Neuronal stem cell (in vitro differentiated cells): ENCODE measurements around the gene LCP1.

Experiments used
- DNase-seq: peaks from one replicate; pipeline ENCODE4 v3.0.0-alpha.2; 2013; ENCODE audit warnings: low spot score
- H2AFZ ChIP-seq: one replicate; pipeline ENCODE4 v1.6.1; 2013; ENCODE audit warnings: mild to moderate bottlenecking, low read length, inconsistent platforms
- H2AK5ac ChIP-seq: 2 replicates; pipeline ENCODE4 v1.6.1; 2013; ENCODE audit warnings: low read depth, mild to moderate bottlenecking, inconsistent platforms, low read length, moderate library complexity, mixed read lengths
- H2BK120ac ChIP-seq: 2 replicates; pipeline ENCODE4 v1.6.1; 2013; ENCODE audit warnings: low read depth, mild to moderate bottlenecking, inconsistent platforms, low read length, moderate library complexity, mixed read lengths
- H2BK12ac ChIP-seq: one replicate; pipeline ENCODE4 v1.6.1; 2013; ENCODE audit warnings: low read length, inconsistent platforms
- H2BK15ac ChIP-seq: 2 replicates; pipeline ENCODE4 v1.6.1; 2013; ENCODE audit warnings: mild to moderate bottlenecking, low read length, inconsistent platforms, mixed read lengths
- H2BK5ac ChIP-seq: one replicate; pipeline ENCODE4 v1.6.1; 2013; ENCODE audit warnings: inconsistent platforms, mild to moderate bottlenecking, low read length, moderate library complexity
- H3K14ac ChIP-seq: one replicate; pipeline ENCODE4 v1.6.1; 2013; ENCODE audit warnings: low read length, inconsistent platforms
- H3K18ac ChIP-seq: 2 replicates; pipeline ENCODE4 v1.6.1; 2013; ENCODE audit warnings: low read length, inconsistent platforms
- H3K23ac ChIP-seq: 2 replicates; pipeline ENCODE4 v1.6.1; 2013; ENCODE audit warnings: low read depth, mild to moderate bottlenecking, mixed read lengths, low read length, inconsistent platforms; ENCODE audit not compliant: poor library complexity
- H3K27ac ChIP-seq: replicated peaks from 3 replicates; pipeline ENCODE4 v1.5.1; 2013; ENCODE audit warnings: low read length, inconsistent platforms
- H3K27me3 ChIP-seq, 3 experiments: 2 replicates each; pipeline ENCODE4 v1.6.1; 2013; ENCODE audit warnings: low read length in 3 of 3, mild to moderate bottlenecking in 2 of 3, inconsistent platforms in 1 of 3, low read depth in 1 of 3, mixed read lengths in 1 of 3, moderate library complexity in 1 of 3; ENCODE audit not compliant: control insufficient read depth in 3 of 3, insufficient read depth in 3 of 3
- H3K36me3 ChIP-seq, 2 donors: replicated peaks in 1 of 2; 2 replicates each; pipeline ENCODE4 v1.6.1; 2013; ENCODE audit warnings: low read length in 2 of 2; ENCODE audit not compliant: control insufficient read depth in 2 of 2, insufficient read depth in 2 of 2
- H3K4ac ChIP-seq: 2 replicates; pipeline ENCODE4 v1.6.1; 2013; ENCODE audit warnings: inconsistent platforms, mild to moderate bottlenecking, low read length, moderate library complexity
- H3K4me1 ChIP-seq, 2 donors: 1 replicate in 1 of 2; 2 replicates in 1 of 2; pipeline ENCODE4 v1.6.1; 2013; ENCODE audit warnings: low read length in 2 of 2, low read depth in 1 of 2; ENCODE audit not compliant: control insufficient read depth in 2 of 2, insufficient read depth in 1 of 2
- H3K4me2 ChIP-seq: one replicate; pipeline ENCODE4 v1.6.1; 2013; ENCODE audit warnings: mild to moderate bottlenecking, low read length, inconsistent platforms; ENCODE audit not compliant: insufficient read depth, poor library complexity, severe bottlenecking
- H3K4me3 ChIP-seq, 2 donors: 2 replicates each; pipeline ENCODE4 v1.5.1; 2013; ENCODE audit warnings: low read length in 2 of 2, mild to moderate bottlenecking in 2 of 2, inconsistent platforms in 1 of 2, moderate library complexity in 1 of 2
- H3K79me1 ChIP-seq: one replicate; pipeline ENCODE4 v1.6.1; 2013; ENCODE audit warnings: low read depth, mild to moderate bottlenecking, inconsistent platforms, low read length, moderate library complexity
- H3K9ac ChIP-seq: one replicate; pipeline ENCODE4 v1.6.1; 2013; ENCODE audit warnings: mild to moderate bottlenecking, low read depth, low read length, inconsistent platforms; ENCODE audit not compliant: poor library complexity
- H3K9me3 ChIP-seq, 2 donors: replicated peaks in 1 of 2; 2 replicates each; pipeline versions ENCODE3 to v1.6.1; 2013; ENCODE audit warnings: low read length in 2 of 2, mild to moderate bottlenecking in 2 of 2, inconsistent platforms in 1 of 2, low read depth in 1 of 2, mixed read lengths in 1 of 2, moderate library complexity in 1 of 2; ENCODE audit not compliant: control insufficient read depth in 2 of 2, insufficient read depth in 1 of 2
- H4K8ac ChIP-seq: one replicate; pipeline ENCODE4 v1.6.1; 2013; ENCODE audit warnings: low read depth, mild to moderate bottlenecking, inconsistent platforms, low read length, moderate library complexity
- H4K91ac ChIP-seq: one replicate; pipeline ENCODE4 v1.6.1; 2013; ENCODE audit warnings: low read length, low read depth, mild to moderate bottlenecking, inconsistent platforms; ENCODE audit not compliant: poor library complexity
- WGBS, 2 donors: extraction: QIAGEN DNeasy Blood & Tissue Kit; methylation state at CpG; one replicate each; pipeline ENCODE4 v1.1.7; 2013; ENCODE audit warnings: missing lambda C conversion rate in 2 of 2, mixed read lengths in 1 of 2; ENCODE audit not compliant: insufficient read length in 2 of 2, insufficient replicate concordance in 1 of 2; ENCODE audit errors: extremely low coverage in 2 of 2; 5-methylcytosine and 5-hydroxymethylcytosine counted together

Gene LCP1

GRCh38 chr13:46178143-46178542 is 3.8 kb downstream of the LCP1 start:
- no peaks in the 10 kb centered on the region for H3K27me3 ChIP-seq
- H3K14ac ChIP-seq, result no peak overlapping the region
- no peak overlapping the region for H3K27ac ChIP-seq
- H2BK5ac ChIP-seq, result no peak overlapping the region
- no CpG with 5 or more reads among the region's 5 CpGs for WGBS, 2 donors
- H3K23ac ChIP-seq, result no peak overlapping the region
- H3K4me3 ChIP-seq, result no peak overlapping the region
- no peak overlapping the region for H2AFZ ChIP-seq
- no peak overlapping the region for H2BK12ac ChIP-seq
- no peaks in the 10 kb centered on the region for H3K79me1 ChIP-seq
- no peak overlapping the region for H3K9ac ChIP-seq
- H2BK15ac ChIP-seq, result no peak overlapping the region
- H4K8ac ChIP-seq, result no peak overlapping the region
- H3K36me3 ChIP-seq, result no peaks in the 10 kb centered on the region
- H3K9me3 ChIP-seq, result no peaks in the 10 kb centered on the region
- no peak overlapping the region for H2AK5ac ChIP-seq
- H2BK120ac ChIP-seq, result no peak overlapping the region
- H3K4me1 ChIP-seq, result no peaks in the 10 kb centered on the region
- no peak for DNase-seq
- no peak overlapping the region for H3K4me2 ChIP-seq
- no peak overlapping the region for H4K91ac ChIP-seq
- H3K4ac ChIP-seq, result no peak overlapping the region
- H3K18ac ChIP-seq, result no peak overlapping the region

DNA sequence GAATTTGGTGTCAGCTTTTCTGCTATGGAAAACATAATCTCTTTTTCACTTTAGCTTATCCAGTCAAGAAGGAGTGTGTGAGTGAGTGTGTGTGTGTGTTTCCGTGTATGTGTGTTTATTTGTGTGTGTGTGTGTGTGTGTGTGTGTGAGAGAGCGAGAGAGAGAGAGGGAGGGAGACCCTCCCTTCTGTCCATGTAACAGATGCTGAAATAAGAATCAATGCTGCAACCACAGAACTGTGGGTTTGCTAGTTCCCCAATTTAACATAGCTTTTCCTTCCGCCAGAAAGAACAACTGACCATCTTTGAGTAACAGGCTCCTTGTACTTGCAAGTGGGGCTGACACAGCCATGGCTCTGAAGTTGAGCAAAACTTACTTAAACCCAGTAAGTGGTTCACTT is 5.2 kb downstream of the LCP1 start:
- Histone ChIP-seq H2BK15ac (no peak overlapping the region), H4K8ac (no peak overlapping the region), H3K4me2 (no peak overlapping the region), H3K4me3 (no peak overlapping the region), H3K4ac (no peak overlapping the region), H3K27ac (no peak overlapping the region), H2BK120ac (no peak overlapping the region), H3K4me1 (peaks cover under 1 to 2% of the 10 kb centered on the region in 2 donors), H2AK5ac (no peak overlapping the region), H3K9ac (no peak overlapping the region), H2BK12ac (no peak overlapping the region), H3K23ac (no peak overlapping the region), H3K27me3 (no peaks in the 10 kb centered on the region), H4K91ac (no peak overlapping the region), H3K9me3 (no peaks in the 10 kb centered on the region), H2BK5ac (no peak overlapping the region), H3K14ac (no peak overlapping the region), H3K79me1 (no peaks in the 10 kb centered on the region), H2AFZ (no peak overlapping the region), H3K36me3 (no peaks in the 10 kb centered on the region), H3K18ac (no peak overlapping the region)
- DNase-seq, result no peak
- WGBS, 2 donors, result 100% methylated on average over 1 of the region's 3 CpGs; no CpG with 5 or more reads in 1 of the 2 donors

DNA sequence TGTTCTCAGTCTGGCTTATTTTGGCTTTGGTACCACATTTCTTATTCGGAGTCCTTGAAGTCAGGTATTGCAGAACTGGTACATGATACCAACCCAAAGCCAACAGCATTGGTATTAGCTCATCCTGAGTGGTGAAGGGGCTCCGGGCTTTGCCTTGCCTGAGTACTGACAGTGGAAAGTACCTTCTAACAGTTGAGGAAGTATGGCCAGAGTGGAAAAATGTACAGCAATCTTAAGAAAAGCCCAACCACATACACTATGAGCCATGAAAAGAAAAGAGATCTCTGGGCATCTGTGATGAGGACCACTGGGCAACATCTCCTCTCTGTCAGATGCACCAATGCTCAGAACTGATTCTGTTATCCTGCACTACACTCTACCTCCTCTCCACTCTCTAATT is 8.3 kb downstream of the LCP1 start:
- Histone ChIP-seq H2BK15ac (no peak overlapping the region), H3K9ac (no peak overlapping the region), H3K14ac (no peak overlapping the region), H2AK5ac (no peak overlapping the region), H2BK5ac (no peak overlapping the region), H4K8ac (no peak overlapping the region), H3K4me1 (peaks cover 13 to 17% of the 10 kb centered on the region in 2 donors), H3K27me3 (no peaks in the 10 kb centered on the region), H2BK12ac (no peak overlapping the region), H2AFZ (no peak overlapping the region), H3K36me3 (no peaks in the 10 kb centered on the region), H3K4ac (no peak overlapping the region), H3K18ac (no peak overlapping the region), H3K4me2 (no peak overlapping the region), H3K23ac (no peak overlapping the region), H2BK120ac (no peak overlapping the region), H3K9me3 (no peaks in the 10 kb centered on the region), H3K4me3 (no peak overlapping the region), H4K91ac (no peak overlapping the region), H3K27ac (no peak overlapping the region), H3K79me1 (no peaks in the 10 kb centered on the region)
- no peak for DNase-seq
- WGBS, 2 donors, result no CpG with 5 or more reads among the region's 2 CpGs

DNA sequence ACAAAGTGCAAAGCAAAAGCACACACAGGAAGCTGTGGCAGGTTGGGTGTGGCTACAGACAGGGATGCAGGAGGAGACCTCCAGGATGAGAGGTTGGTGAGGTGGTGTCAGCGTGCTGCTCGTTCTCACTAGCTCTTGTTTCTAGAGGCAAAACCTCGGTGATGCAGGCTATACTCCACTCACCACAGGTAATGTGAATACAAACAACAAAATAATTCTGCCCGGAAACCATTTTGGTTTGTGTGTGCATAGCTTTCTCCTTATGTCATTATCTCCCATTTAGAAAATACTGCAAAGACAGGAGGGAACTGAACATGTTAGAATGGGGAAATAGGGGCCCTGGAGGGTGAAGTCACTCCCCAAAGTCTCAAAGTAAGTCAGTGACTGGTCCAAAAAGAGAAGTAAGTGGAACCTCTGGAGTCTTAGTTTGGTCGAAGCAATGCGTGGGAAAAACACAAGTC is 9.4 kb downstream of the LCP1 start:
- H2AK5ac ChIP-seq, result no peak overlapping the region
- H3K9me3 ChIP-seq, result no peaks in the 10 kb centered on the region
- no peak overlapping the region for H2AFZ ChIP-seq
- H2BK12ac ChIP-seq, result no peak overlapping the region
- no peak overlapping the region for H2BK5ac ChIP-seq
- H3K27ac ChIP-seq, result no peak overlapping the region
- H2BK120ac ChIP-seq, result no peak overlapping the region
- H3K27me3 ChIP-seq, result no peaks in the 10 kb centered on the region
- no peak overlapping the region for H2BK15ac ChIP-seq
- no peak overlapping the region for H3K23ac ChIP-seq
- no peaks in the 10 kb centered on the region for H3K79me1 ChIP-seq
- WGBS, 2 donors, result no CpG with 5 or more reads among the region's 6 CpGs
- no peak overlapping the region for H3K9ac ChIP-seq
- DNase-seq, result no peak
- H4K8ac ChIP-seq, result no peak overlapping the region
- H3K18ac ChIP-seq, result no peak overlapping the region
- H4K91ac ChIP-seq, result no peak overlapping the region
- H3K14ac ChIP-seq, result no peak overlapping the region
- no peak overlapping the region for H3K4me3 ChIP-seq
- no peak overlapping the region for H3K4ac ChIP-seq
- H3K36me3 ChIP-seq, result no peaks in the 10 kb centered on the region
- no peak overlapping the region for H3K4me2 ChIP-seq
- peaks cover 15 to 17% of the 10 kb centered on the region in 2 donors for H3K4me1 ChIP-seq
